ENCODE data around the gene TSPAN17.

DNA sequence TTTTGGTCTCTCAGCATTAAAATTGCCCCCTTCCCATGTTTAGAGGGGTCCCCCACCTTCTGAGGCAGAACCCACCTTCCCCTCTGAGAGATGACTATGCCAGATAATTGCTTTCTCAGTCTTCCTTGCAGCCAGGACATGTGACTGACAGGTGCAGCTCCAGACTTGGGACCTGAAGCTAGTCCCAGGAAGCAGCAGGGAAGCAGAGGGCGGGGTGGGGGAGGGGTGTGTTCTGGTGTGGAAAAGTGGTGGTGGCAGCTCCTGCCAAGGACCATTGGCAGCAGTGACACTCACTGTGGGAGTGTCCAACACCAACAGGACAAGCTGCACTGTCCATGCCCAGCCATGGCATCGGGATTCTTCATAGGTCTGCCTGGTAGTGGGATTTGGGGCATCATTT is 14.5 kb upstream of the TSPAN17 start:
- TF ChIP-seq, protein P1, sequence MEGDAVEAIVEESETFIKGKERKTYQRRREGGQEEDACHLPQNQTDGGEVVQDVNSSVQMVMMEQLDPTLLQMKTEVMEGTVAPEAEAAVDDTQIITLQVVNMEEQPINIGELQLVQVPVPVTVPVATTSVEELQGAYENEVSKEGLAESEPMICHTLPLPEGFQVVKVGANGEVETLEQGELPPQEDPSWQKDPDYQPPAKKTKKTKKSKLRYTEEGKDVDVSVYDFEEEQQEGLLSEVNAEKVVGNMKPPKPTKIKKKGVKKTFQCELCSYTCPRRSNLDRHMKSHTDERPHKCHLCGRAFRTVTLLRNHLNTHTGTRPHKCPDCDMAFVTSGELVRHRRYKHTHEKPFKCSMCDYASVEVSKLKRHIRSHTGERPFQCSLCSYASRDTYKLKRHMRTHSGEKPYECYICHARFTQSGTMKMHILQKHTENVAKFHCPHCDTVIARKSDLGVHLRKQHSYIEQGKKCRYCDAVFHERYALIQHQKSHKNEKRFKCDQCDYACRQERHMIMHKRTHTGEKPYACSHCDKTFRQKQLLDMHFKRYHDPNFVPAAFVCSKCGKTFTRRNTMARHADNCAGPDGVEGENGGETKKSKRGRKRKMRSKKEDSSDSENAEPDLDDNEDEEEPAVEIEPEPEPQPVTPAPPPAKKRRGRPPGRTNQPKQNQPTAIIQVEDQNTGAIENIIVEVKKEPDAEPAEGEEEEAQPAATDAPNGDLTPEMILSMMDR (IDR thresholded peaks at IDR 0.05; ENCODE audit: low read length): no peak
- no peak for TF ChIP-seq EZH2 (IDR thresholded peaks at IDR 0.05; ENCODE audit: borderline replicate concordance, low read length)

All from OCI-LY1 (cell line).